ENCODE results near the gene TIGD4. TPM values are rescaled to one million over a fixed set of nuclear protein-coding genes. Genes with fewer than 3 reads are reported as not detected.

The TIGD4 gene
- total and polyA plus RNA-seq, 2 of the 13 experiments (the other 11 are each of a cell fraction or from before 2014, with no cell fraction given) = 0.15 to 0.62 TPM

- Histone ChIP-seq H2AFZ (ENCODE audit: low read length) (no peak overlapping the region), H3K36me3 (replicated peaks in 1 of 2; ENCODE audit: control insufficient read depth in 1 of 2, insufficient read depth in 2 of 2, low read length in 2 of 2) (no peaks in the 10 kb centered on the region), H3K4me2 (ENCODE audit: low read depth, low read length) (no peak overlapping the region), H3K27ac (ENCODE audit: extremely low read length, insufficient read depth, low read length) (no peak overlapping the region), H3K9me3 (ENCODE audit: low read length) (no peaks in the 10 kb centered on the region), H3K79me2 (ENCODE audit: insufficient read depth, low read length) (peaks cover 24% of the 10 kb centered on the region), H3K4me3 (replicated peaks in 1 of 3; ENCODE audit: insufficient read depth in 1 of 3, low read depth in 2 of 3, low read length in 3 of 3) (no peak overlapping the region), H3K4me1 (ENCODE audit: insufficient read depth, low read length) (peaks cover 28% of the 10 kb centered on the region), H3K9ac (ENCODE audit: insufficient read depth, low read depth, low read length) (no peak overlapping the region), H3K27me3 (ENCODE audit: control insufficient read depth in 1 of 2, insufficient read depth in 2 of 2, low read length in 2 of 2) (no peaks in the 10 kb centered on the region; a peak in 1 of 5 replicates), H4K20me1 (ENCODE audit: insufficient read depth, low read length) (no peaks in the 10 kb centered on the region)
- no peak for FAIRE-seq
- in situ Hi-C loops (cut with HindIII; ENCODE audit: extremely low pct_ligation_motif_present, low pct_unique_long_range_greater_than_20kb) = no loop called here
- DNase-seq (ENCODE audit: low spot score) = no peak
- 95% methylated on average over 1 of the region's 1 CpG for WGBS (ENCODE audit: low lambda C conversion rate)
- intact Hi-C loops (cut with micrococcal nuclease; ENCODE audit: unreplicated experiment) = loop anchor here (5.0 to 10.0 kb wide), 2 partner anchors 177 to 350 kb away; no protein-coding TSS in a partner anchor
- no TSS peak for BruUV-seq (replicated peaks)
- no peak for TF ChIP-seq E2F5 (CRISPR knock-in tag; conservative IDR thresholded peaks at IDR 0.05)
- no peak for TF ChIP-seq PHF21A (CRISPR knock-in tag; IDR thresholded peaks at IDR 0.05)
- TF ChIP-seq ZKSCAN8 (CRISPR knock-in tag; IDR thresholded peaks at IDR 0.05; ENCODE audit: borderline replicate concordance) = no peak
- TF ChIP-seq ATF2 (CRISPR knock-in tag; IDR thresholded peaks at IDR 0.05) = no peak
- peak; percentile 58 for TF ChIP-seq HNRNPK (IDR thresholded peaks at IDR 0.05; ENCODE audit: low read depth, low read length, poor library complexity, severe bottlenecking)
- no peak for ATAC-seq
- ChIA-PET CTCF (ENCODE audit: low intra/inter-chr PET ratio, low total read pairs) (no interaction called here), POLR2A (no interaction called here)
Measured at GRCh38 chr4:152777488-152777887, 2.0 kb downstream of the TIGD4 start.

- no TSS peak for BruUV-seq (replicated peaks)
- Histone ChIP-seq H3K4me1 (ENCODE audit: insufficient read depth, low read length) (peaks cover 17% of the 10 kb centered on the region), H3K4me2 (ENCODE audit: low read depth, low read length) (no peak overlapping the region), H3K9me3 (ENCODE audit: low read length) (no peaks in the 10 kb centered on the region), H3K27ac (ENCODE audit: extremely low read length, insufficient read depth, low read length) (no peak overlapping the region), H4K20me1 (ENCODE audit: insufficient read depth, low read length) (no peaks in the 10 kb centered on the region), H2AFZ (ENCODE audit: low read length) (no peak overlapping the region), H3K27me3 (ENCODE audit: control insufficient read depth in 1 of 2, insufficient read depth in 2 of 2, low read length in 2 of 2) (no peaks in the 10 kb centered on the region; a peak in 1 of 5 replicates), H3K9ac (ENCODE audit: insufficient read depth, low read depth, low read length) (no peak overlapping the region), H3K36me3 (replicated peaks in 1 of 2; ENCODE audit: control insufficient read depth in 1 of 2, insufficient read depth in 2 of 2, low read length in 2 of 2) (no peaks in the 10 kb centered on the region), H3K4me3 (replicated peaks in 1 of 3; ENCODE audit: insufficient read depth in 1 of 3, low read depth in 2 of 3, low read length in 3 of 3) (no peak overlapping the region), H3K79me2 (ENCODE audit: insufficient read depth, low read length) (peaks cover 13% of the 10 kb centered on the region)
- CTCF ChIA-PET (ENCODE audit: low intra/inter-chr PET ratio, low total read pairs) = no interaction called here
- DNase-seq (ENCODE audit: low spot score) (no peak), FAIRE-seq (no peak), ATAC-seq (no peak)
- intact Hi-C loops (cut with micrococcal nuclease; ENCODE audit: unreplicated experiment) = loop anchor here (5.0 to 10.0 kb wide), 2 partner anchors 178 to 351 kb away; no protein-coding TSS in a partner anchor
- TF ChIP-seq BRCA1 (CRISPR knock-in tag; IDR thresholded peaks at IDR 0.05) = no peak
- TF ChIP-seq ATF3 (CRISPR knock-in tag; IDR thresholded peaks at IDR 0.05) = no peak
- no peak for TF ChIP-seq UBTF (CRISPR knock-in tag; IDR thresholded peaks at IDR 0.05)
- no peak for TF ChIP-seq ZNF17 (CRISPR knock-in tag; IDR thresholded peaks at IDR 0.05)
- TF ChIP-seq ZBTB21 (CRISPR knock-in tag; IDR thresholded peaks at IDR 0.05) = no peak
- TF ChIP-seq ONECUT2 (CRISPR knock-in tag; IDR thresholded peaks at IDR 0.05) = no peak
- no peak for TF ChIP-seq BRD4 (CRISPR knock-in tag; IDR thresholded peaks at IDR 0.05)
- POLR2A ChIA-PET = no interaction called here
- in situ Hi-C loops (cut with HindIII; ENCODE audit: extremely low pct_ligation_motif_present, low pct_unique_long_range_greater_than_20kb) = no loop called here
Measured at GRCh38 chr4:152776352-152776751, 3.2 kb downstream of the TIGD4 start.
